SK-N-SH (cell line): ENCODE data around the gene TGFBR3. TPM values are rescaled to one million over a fixed set of nuclear protein-coding genes. Genes with fewer than 3 reads are reported as not detected.

Experiments
- CTCF ChIA-PET: fragments of 300-600, 350-600 bp; formaldehyde crosslinking; extraction: SDS; loops from one replicate; lab custom pipeline; 2021; lab: Yijun Ruan, JAX
- POLR2A ChIA-PET: fragments of 350-600 bp; sonication (Branson Sonifier 250); formaldehyde crosslinking; extraction: SDS; loops from one replicate; lab custom pipeline; 2020; ENCODE audit warnings: antibody characterized with exemption, inconsistent platforms; lab: Yijun Ruan, JAX
- DNase-seq: peaks from one replicate; pipeline ENCODE4 v3.0.0; 2012
- H2AFZ ChIP-seq: fragments of 200-600 bp; sonication (generic); 2 replicates; pipeline ENCODE4 v1.8.1; 2016; ENCODE audit warnings: antibody characterized with exemption, mild to moderate bottlenecking, low read depth
- H3F3A ChIP-seq: fragments of 200-600 bp; sonication (generic); replicated peaks from 2 replicates; pipeline ENCODE3; 2016; ENCODE audit warnings: antibody characterized with exemption, mild to moderate bottlenecking; ENCODE audit not compliant: insufficient read depth
- H3K27ac ChIP-seq, 2 experiments: fragments of 200-500 bp in 1 of 2; fragments of 200-600 bp in 1 of 2; sonication (Bioruptor generic) in 1 of 2; sonication (generic), shearing (Covaris generic) in 1 of 2; 2 replicates each; pipeline versions ENCODE4 v1.5.1 to v1.6.1; 2014 to 2016; ENCODE audit warnings: low read depth in 2 of 2, inconsistent platforms in 1 of 2, low read length in 1 of 2, mild to moderate bottlenecking in 1 of 2, mixed read lengths in 1 of 2
- H3K27me3 ChIP-seq: fragments of 200-600 bp; sonication (generic), shearing (Covaris generic); 2 replicates; pipeline ENCODE4 v1.6.1; 2016; ENCODE audit warnings: mixed run types; ENCODE audit not compliant: insufficient read depth
- H3K36me3 ChIP-seq, 2 experiments: fragments of 200-500 bp in 1 of 2; fragments of 200-600 bp in 1 of 2; sonication (Bioruptor generic) in 1 of 2; sonication (generic) in 1 of 2; replicated peaks in 1 of 2; 2 replicates each; pipeline versions ENCODE3 to v1.5.1; 2014 to 2016; ENCODE audit warnings: low read length in 1 of 2, mild to moderate bottlenecking in 1 of 2; ENCODE audit not compliant: insufficient read depth in 2 of 2, control insufficient read depth in 1 of 2
- H3K4me1 ChIP-seq, 2 experiments: fragments of 200-500 bp in 1 of 2; fragments of 200-600 bp in 1 of 2; sonication (Bioruptor generic) in 1 of 2; sonication (generic), shearing (Covaris generic) in 1 of 2; 2 replicates each; pipeline versions ENCODE4 v1.5.1 to v1.6.1; 2014 to 2016; ENCODE audit warnings: low read depth in 1 of 2, low read length in 1 of 2, mixed run types in 1 of 2; ENCODE audit not compliant: insufficient read depth in 2 of 2, control insufficient read depth in 1 of 2
- H3K4me2 ChIP-seq: fragments of 200-600 bp; sonication (generic), shearing (Covaris generic); 2 replicates; pipeline ENCODE4 v1.6.1; 2017; ENCODE audit warnings: mixed run types
- H3K4me3 ChIP-seq, 2 experiments: fragments of 200-500 bp in 1 of 2; fragments of 200-600 bp in 1 of 2; sonication (Bioruptor generic) in 1 of 2; sonication (generic), shearing (Covaris generic) in 1 of 2; 2 replicates each; pipeline versions ENCODE4 v1.5.1 to v1.8.1; 2014 to 2016; ENCODE audit warnings: low read depth in 2 of 2, inconsistent platforms in 1 of 2, low read length in 1 of 2, mild to moderate bottlenecking in 1 of 2, mixed read lengths in 1 of 2, moderate library complexity in 1 of 2
- H3K79me2 ChIP-seq: fragments of 200-600 bp; sonication (generic); 2 replicates; pipeline ENCODE4 v1.8.1; 2017; ENCODE audit warnings: mild to moderate bottlenecking; ENCODE audit not compliant: insufficient read depth
- H3K9ac ChIP-seq: fragments of 200-600 bp; sonication (generic); 2 replicates; pipeline ENCODE4 v1.6.1; 2017; ENCODE audit warnings: mixed run types
- H3K9me2 ChIP-seq: fragments of 200-600 bp; sonication (generic); 2 replicates; pipeline ENCODE4 v1.6.1; 2017; ENCODE audit warnings: mixed run types
- H3K9me3 ChIP-seq: fragments of 200-600 bp; sonication (generic); 2 replicates; pipeline ENCODE4 v1.6.1; 2017; ENCODE audit warnings: mixed run types, mild to moderate bottlenecking, moderate library complexity
- H4K20me1 ChIP-seq: fragments of 200-600 bp; sonication (generic); 2 replicates; pipeline ENCODE4 v1.6.1; 2017; ENCODE audit warnings: mild to moderate bottlenecking, mixed run types; ENCODE audit not compliant: insufficient read depth
- EZH2phosphoT487 ChIP-seq: fragments of 200-600 bp; sonication (generic); IDR thresholded peaks from 2 replicates; pipeline ENCODE4 v1.6.1; 2017; ENCODE audit warnings: low read depth, mixed run types, mild to moderate bottlenecking, antibody characterized with exemption, moderate library complexity, borderline replicate concordance
- FOSL2 ChIP-seq: IDR thresholded peaks from 2 replicates; pipeline ENCODE4 v1.4.0; 2012; ENCODE audit warnings: low read depth, mild to moderate bottlenecking, moderate library complexity, borderline replicate concordance
- GABPA ChIP-seq: IDR thresholded peaks from 2 replicates; pipeline ENCODE4 v1.4.0; 2012; ENCODE audit warnings: low read depth, mild to moderate bottlenecking
- GATA2 ChIP-seq: sonication (generic); formaldehyde crosslinking; IDR thresholded peaks from 2 replicates; pipeline ENCODE4 v1.5.0; 2020; ENCODE audit warnings: mild to moderate bottlenecking, missing genetic modification reagents
- NFIC ChIP-seq: IDR thresholded peaks from 2 replicates; pipeline ENCODE4 v1.4.0; 2012; ENCODE audit warnings: borderline replicate concordance
- RXRA ChIP-seq: IDR thresholded peaks from 2 replicates; pipeline ENCODE4 v1.4.0; 2012; ENCODE audit warnings: low read depth, mild to moderate bottlenecking, borderline replicate concordance
- TAF1 ChIP-seq: IDR thresholded peaks from 2 replicates; pipeline ENCODE4 v1.6.1; 2012; ENCODE audit warnings: low read depth, mild to moderate bottlenecking, low read length, moderate library complexity, borderline replicate concordance
- TCF12 ChIP-seq: IDR thresholded peaks from 2 replicates; pipeline ENCODE4 v1.4.0; 2012
- TEAD4 ChIP-seq: IDR thresholded peaks from 2 replicates; pipeline ENCODE4 v1.4.0; 2012; ENCODE audit warnings: mild to moderate bottlenecking, borderline replicate concordance; ENCODE audit not compliant: insufficient read depth
- YY1 ChIP-seq: IDR thresholded peaks from 2 replicates; pipeline ENCODE4 v1.4.0; 2012; ENCODE audit warnings: low read depth, mild to moderate bottlenecking
- WGBS: methylation state at CpG from one replicate; pipeline ENCODE4 v1.1.6; 2017; ENCODE audit warnings: low lambda C conversion rate; 5-methylcytosine and 5-hydroxymethylcytosine counted together
- polyA plus RNA-seq, 3 experiments: library from polyadenylated mRNA; depleted of rRNA; stranded (reverse); fragments of >200 nt; gene quantifications; 2 replicates each; pipeline ENCODE4 v1.2.3, GENCODE V29; 2012
- TF ChIP-seq, protein P1 (sequence below): IDR thresholded peaks from 2 replicates; pipeline ENCODE4 v1.4.0; 2012; ENCODE audit warnings: low read depth, borderline replicate concordance
- TF ChIP-seq, protein P2 (sequence below): IDR thresholded peaks from 2 replicates; pipeline ENCODE4 v1.6.1; 2012; ENCODE audit warnings: mild to moderate bottlenecking, low read depth, low read length, moderate library complexity
- TF ChIP-seq, protein P3 (sequence below): fragments of 150-350 bp; IDR thresholded peaks from 2 replicates; pipeline ENCODE4 v1.6.1; 2016; ENCODE audit warnings: mild to moderate bottlenecking, low read depth, low read length
- TF ChIP-seq, protein P4 (sequence below): IDR thresholded peaks from 2 replicates; pipeline ENCODE4 v1.4.0; 2012; ENCODE audit warnings: low read depth, borderline replicate concordance
- TF ChIP-seq, protein P5 (sequence below): IDR thresholded peaks from 2 replicates; pipeline ENCODE4 v1.4.0; 2012; ENCODE audit warnings: low read depth
- TF ChIP-seq, protein P6 (sequence below): fragments of 200-600 bp; sonication (generic); IDR thresholded peaks from 2 replicates; pipeline ENCODE4 v1.6.1; 2017; ENCODE audit warnings: antibody characterized with exemption, mild to moderate bottlenecking, moderate library complexity
- TF ChIP-seq, protein P7 (sequence below): IDR thresholded peaks from 2 replicates; pipeline ENCODE4; 2012
- TF ChIP-seq, protein P8 (sequence below): fragments of 150-350 bp; IDR thresholded peaks from 2 replicates; pipeline ENCODE4 v1.6.1; 2017; ENCODE audit warnings: antibody characterized with exemption, low read length, low read depth, borderline replicate concordance

The TGFBR3 gene
- polyA plus RNA-seq, 1 of the 3 experiments (the other 2 are of a cell fraction) = 0.07 TPM

DNA sequence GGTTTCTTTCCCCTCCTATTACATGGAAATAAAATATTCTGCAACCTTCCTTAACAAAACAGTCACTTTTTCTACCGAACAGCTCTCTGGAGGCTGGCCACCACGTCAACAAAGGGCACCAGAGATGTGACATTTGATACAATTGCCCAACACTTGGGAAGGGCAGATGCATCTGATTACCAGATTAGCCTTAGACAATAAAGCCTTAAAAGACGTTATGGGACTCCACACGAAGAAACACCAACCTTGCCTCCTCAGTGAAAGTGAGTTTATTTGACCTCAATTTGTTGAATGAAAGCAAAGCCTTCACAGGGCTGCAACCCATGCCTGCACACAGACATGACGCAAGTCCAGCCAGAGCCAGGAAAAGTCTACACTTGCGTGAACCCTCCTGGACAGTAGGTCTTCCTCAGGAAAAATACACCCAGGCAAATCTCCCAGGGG lies 136.1 kb downstream of the TGFBR3 start:
- no peaks in the 10 kb centered on the region for H3K9me3 ChIP-seq
- H3K79me2 ChIP-seq = no peaks in the 10 kb centered on the region
- no peak overlapping the region for H2AFZ ChIP-seq
- TF ChIP-seq, protein P1, sequence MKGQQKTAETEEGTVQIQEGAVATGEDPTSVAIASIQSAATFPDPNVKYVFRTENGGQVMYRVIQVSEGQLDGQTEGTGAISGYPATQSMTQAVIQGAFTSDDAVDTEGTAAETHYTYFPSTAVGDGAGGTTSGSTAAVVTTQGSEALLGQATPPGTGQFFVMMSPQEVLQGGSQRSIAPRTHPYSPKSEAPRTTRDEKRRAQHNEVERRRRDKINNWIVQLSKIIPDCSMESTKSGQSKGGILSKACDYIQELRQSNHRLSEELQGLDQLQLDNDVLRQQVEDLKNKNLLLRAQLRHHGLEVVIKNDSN = no peak
- TF ChIP-seq EZH2phosphoT487 = no peak
- TF ChIP-seq, protein P2, sequence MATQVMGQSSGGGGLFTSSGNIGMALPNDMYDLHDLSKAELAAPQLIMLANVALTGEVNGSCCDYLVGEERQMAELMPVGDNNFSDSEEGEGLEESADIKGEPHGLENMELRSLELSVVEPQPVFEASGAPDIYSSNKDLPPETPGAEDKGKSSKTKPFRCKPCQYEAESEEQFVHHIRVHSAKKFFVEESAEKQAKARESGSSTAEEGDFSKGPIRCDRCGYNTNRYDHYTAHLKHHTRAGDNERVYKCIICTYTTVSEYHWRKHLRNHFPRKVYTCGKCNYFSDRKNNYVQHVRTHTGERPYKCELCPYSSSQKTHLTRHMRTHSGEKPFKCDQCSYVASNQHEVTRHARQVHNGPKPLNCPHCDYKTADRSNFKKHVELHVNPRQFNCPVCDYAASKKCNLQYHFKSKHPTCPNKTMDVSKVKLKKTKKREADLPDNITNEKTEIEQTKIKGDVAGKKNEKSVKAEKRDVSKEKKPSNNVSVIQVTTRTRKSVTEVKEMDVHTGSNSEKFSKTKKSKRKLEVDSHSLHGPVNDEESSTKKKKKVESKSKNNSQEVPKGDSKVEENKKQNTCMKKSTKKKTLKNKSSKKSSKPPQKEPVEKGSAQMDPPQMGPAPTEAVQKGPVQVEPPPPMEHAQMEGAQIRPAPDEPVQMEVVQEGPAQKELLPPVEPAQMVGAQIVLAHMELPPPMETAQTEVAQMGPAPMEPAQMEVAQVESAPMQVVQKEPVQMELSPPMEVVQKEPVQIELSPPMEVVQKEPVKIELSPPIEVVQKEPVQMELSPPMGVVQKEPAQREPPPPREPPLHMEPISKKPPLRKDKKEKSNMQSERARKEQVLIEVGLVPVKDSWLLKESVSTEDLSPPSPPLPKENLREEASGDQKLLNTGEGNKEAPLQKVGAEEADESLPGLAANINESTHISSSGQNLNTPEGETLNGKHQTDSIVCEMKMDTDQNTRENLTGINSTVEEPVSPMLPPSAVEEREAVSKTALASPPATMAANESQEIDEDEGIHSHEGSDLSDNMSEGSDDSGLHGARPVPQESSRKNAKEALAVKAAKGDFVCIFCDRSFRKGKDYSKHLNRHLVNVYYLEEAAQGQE = no peak
- TF ChIP-seq, protein P3, sequence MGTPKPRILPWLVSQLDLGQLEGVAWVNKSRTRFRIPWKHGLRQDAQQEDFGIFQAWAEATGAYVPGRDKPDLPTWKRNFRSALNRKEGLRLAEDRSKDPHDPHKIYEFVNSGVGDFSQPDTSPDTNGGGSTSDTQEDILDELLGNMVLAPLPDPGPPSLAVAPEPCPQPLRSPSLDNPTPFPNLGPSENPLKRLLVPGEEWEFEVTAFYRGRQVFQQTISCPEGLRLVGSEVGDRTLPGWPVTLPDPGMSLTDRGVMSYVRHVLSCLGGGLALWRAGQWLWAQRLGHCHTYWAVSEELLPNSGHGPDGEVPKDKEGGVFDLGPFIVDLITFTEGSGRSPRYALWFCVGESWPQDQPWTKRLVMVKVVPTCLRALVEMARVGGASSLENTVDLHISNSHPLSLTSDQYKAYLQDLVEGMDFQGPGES = no peak
- TF ChIP-seq, protein P4, sequence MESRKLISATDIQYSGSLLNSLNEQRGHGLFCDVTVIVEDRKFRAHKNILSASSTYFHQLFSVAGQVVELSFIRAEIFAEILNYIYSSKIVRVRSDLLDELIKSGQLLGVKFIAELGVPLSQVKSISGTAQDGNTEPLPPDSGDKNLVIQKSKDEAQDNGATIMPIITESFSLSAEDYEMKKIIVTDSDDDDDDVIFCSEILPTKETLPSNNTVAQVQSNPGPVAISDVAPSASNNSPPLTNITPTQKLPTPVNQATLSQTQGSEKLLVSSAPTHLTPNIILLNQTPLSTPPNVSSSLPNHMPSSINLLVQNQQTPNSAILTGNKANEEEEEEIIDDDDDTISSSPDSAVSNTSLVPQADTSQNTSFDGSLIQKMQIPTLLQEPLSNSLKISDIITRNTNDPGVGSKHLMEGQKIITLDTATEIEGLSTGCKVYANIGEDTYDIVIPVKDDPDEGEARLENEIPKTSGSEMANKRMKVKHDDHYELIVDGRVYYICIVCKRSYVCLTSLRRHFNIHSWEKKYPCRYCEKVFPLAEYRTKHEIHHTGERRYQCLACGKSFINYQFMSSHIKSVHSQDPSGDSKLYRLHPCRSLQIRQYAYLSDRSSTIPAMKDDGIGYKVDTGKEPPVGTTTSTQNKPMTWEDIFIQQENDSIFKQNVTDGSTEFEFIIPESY = no peak
- no peak for TF ChIP-seq YY1
- TF ChIP-seq GABPA = no peak
- TF ChIP-seq, protein P5, sequence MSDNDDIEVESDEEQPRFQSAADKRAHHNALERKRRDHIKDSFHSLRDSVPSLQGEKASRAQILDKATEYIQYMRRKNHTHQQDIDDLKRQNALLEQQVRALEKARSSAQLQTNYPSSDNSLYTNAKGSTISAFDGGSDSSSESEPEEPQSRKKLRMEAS = no peak
- TF ChIP-seq, protein P6, sequence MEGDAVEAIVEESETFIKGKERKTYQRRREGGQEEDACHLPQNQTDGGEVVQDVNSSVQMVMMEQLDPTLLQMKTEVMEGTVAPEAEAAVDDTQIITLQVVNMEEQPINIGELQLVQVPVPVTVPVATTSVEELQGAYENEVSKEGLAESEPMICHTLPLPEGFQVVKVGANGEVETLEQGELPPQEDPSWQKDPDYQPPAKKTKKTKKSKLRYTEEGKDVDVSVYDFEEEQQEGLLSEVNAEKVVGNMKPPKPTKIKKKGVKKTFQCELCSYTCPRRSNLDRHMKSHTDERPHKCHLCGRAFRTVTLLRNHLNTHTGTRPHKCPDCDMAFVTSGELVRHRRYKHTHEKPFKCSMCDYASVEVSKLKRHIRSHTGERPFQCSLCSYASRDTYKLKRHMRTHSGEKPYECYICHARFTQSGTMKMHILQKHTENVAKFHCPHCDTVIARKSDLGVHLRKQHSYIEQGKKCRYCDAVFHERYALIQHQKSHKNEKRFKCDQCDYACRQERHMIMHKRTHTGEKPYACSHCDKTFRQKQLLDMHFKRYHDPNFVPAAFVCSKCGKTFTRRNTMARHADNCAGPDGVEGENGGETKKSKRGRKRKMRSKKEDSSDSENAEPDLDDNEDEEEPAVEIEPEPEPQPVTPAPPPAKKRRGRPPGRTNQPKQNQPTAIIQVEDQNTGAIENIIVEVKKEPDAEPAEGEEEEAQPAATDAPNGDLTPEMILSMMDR = no peak
- TF ChIP-seq FOSL2 = no peak
- no peak for TF ChIP-seq TCF12
- TF ChIP-seq, protein P7, sequence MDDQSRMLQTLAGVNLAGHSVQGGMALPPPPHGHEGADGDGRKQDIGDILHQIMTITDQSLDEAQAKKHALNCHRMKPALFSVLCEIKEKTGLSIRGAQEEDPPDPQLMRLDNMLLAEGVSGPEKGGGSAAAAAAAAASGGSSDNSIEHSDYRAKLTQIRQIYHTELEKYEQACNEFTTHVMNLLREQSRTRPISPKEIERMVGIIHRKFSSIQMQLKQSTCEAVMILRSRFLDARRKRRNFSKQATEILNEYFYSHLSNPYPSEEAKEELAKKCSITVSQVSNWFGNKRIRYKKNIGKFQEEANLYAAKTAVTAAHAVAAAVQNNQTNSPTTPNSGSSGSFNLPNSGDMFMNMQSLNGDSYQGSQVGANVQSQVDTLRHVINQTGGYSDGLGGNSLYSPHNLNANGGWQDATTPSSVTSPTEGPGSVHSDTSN = no peak
- no peak for TF ChIP-seq NFIC
- no peak for TF ChIP-seq GATA2 (CRISPR knock-in tag)
- TF ChIP-seq, protein P8, sequence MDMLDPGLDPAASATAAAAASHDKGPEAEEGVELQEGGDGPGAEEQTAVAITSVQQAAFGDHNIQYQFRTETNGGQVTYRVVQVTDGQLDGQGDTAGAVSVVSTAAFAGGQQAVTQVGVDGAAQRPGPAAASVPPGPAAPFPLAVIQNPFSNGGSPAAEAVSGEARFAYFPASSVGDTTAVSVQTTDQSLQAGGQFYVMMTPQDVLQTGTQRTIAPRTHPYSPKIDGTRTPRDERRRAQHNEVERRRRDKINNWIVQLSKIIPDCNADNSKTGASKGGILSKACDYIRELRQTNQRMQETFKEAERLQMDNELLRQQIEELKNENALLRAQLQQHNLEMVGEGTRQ = no peak
- TF ChIP-seq TEAD4 = no peak
- no peak for TF ChIP-seq TAF1
- no peak for TF ChIP-seq RXRA
- H3K4me3 ChIP-seq = no peak overlapping the region
- ChIA-PET CTCF (no interaction called here), POLR2A (no interaction called here)
- H4K20me1 ChIP-seq = no peaks in the 10 kb centered on the region
- H3K27ac ChIP-seq = no peak overlapping the region
- no peaks in the 10 kb centered on the region for H3F3A ChIP-seq
- DNase-seq = no peak
- H3K4me1 ChIP-seq = no peaks in the 10 kb centered on the region
- H3K9ac ChIP-seq = no peak overlapping the region
- WGBS = 14% methylated on average over 6 of the region's 6 CpGs
- no peak overlapping the region for H3K4me2 ChIP-seq
- H3K36me3 ChIP-seq = no peaks in the 10 kb centered on the region
- peaks cover 23% of the 10 kb centered on the region for H3K27me3 ChIP-seq
- no peaks in the 10 kb centered on the region for H3K9me2 ChIP-seq
